HEK293 (cell line): Measurements from ENCODE around the gene KDM3B.

ENCODE experiments used
- ATF2 ChIP-seq: fragments of 450-650 bp; formaldehyde crosslinking; IDR thresholded peaks from 2 replicates; pipeline ENCODE4 v1.5.1; 2016; ENCODE audit warnings: missing biosample characterization, missing genetic modification characterization, low read depth
- GLIS1 ChIP-seq: fragments of 450-650 bp; formaldehyde crosslinking; IDR thresholded peaks from 2 replicates; pipeline ENCODE4 v1.5.1; 2016; ENCODE audit warnings: missing biosample characterization, missing genetic modification characterization
- PRDM1 ChIP-seq: fragments of 450-650 bp; formaldehyde crosslinking; IDR thresholded peaks from 2 replicates; pipeline ENCODE4; 2016; ENCODE audit warnings: missing biosample characterization, missing genetic modification characterization
- TSHZ1 ChIP-seq: fragments of 450-650 bp; formaldehyde crosslinking; IDR thresholded peaks from 2 replicates; pipeline ENCODE4 v1.5.1; 2016; ENCODE audit warnings: missing biosample characterization, missing genetic modification characterization, borderline replicate concordance
- ZBTB20 ChIP-seq: fragments of 450-650 bp; formaldehyde crosslinking; IDR thresholded peaks from 2 replicates; pipeline ENCODE4 v1.5.1; 2016; ENCODE audit warnings: missing biosample characterization, missing genetic modification characterization
- ZBTB48 ChIP-seq: fragments of 450-650 bp; formaldehyde crosslinking; IDR thresholded peaks from 2 replicates; pipeline ENCODE4 v1.5.1; 2016; ENCODE audit warnings: missing biosample characterization, missing genetic modification characterization
- ZBTB7A ChIP-seq: fragments of 450-650 bp; formaldehyde crosslinking; IDR thresholded peaks from 2 replicates; pipeline ENCODE4 v1.5.1; 2016; ENCODE audit warnings: low read depth, missing biosample characterization, missing genetic modification characterization
- ZEB2 ChIP-seq: fragments of 450-650 bp; formaldehyde crosslinking; IDR thresholded peaks from 2 replicates; pipeline ENCODE4 v1.5.1; 2016; ENCODE audit warnings: missing biosample characterization, missing genetic modification characterization
- ZNF10 ChIP-seq: fragments of 450-650 bp; formaldehyde crosslinking; IDR thresholded peaks from 2 replicates; pipeline ENCODE4 v1.5.1; 2017; ENCODE audit warnings: missing biosample characterization, missing genetic modification characterization
- ZNF174 ChIP-seq: fragments of 450-650 bp; formaldehyde crosslinking; IDR thresholded peaks from 2 replicates; pipeline ENCODE4 v1.5.0; 2017; ENCODE audit warnings: missing biosample characterization, mild to moderate bottlenecking, missing genetic modification characterization
- ZNF184 ChIP-seq: fragments of 450-650 bp; IDR thresholded peaks from 2 replicates; pipeline ENCODE4 v1.5.1; 2018; ENCODE audit warnings: missing biosample characterization, mild to moderate bottlenecking, missing genetic modification characterization
- ZNF266 ChIP-seq: fragments of 450-650 bp; formaldehyde crosslinking; IDR thresholded peaks from 2 replicates; pipeline ENCODE4 v1.5.1; 2016; ENCODE audit warnings: missing biosample characterization, missing genetic modification characterization, low read depth
- ZNF280D ChIP-seq: fragments of 450-650 bp; formaldehyde crosslinking; IDR thresholded peaks from 2 replicates; pipeline ENCODE4 v1.5.1; 2016; ENCODE audit warnings: missing biosample characterization, missing genetic modification characterization
- ZNF335 ChIP-seq: fragments of 450-650 bp; formaldehyde crosslinking; conservative IDR thresholded peaks from 2 replicates; pipeline ENCODE4 v1.5.1; 2016; ENCODE audit warnings: missing biosample characterization, missing genetic modification characterization
- ZNF366 ChIP-seq: fragments of 450-650 bp; formaldehyde crosslinking; conservative IDR thresholded peaks from 2 replicates; pipeline ENCODE4 v1.5.1; 2016; ENCODE audit warnings: missing biosample characterization, missing genetic modification characterization
- ZNF398 ChIP-seq: fragments of 450-650 bp; formaldehyde crosslinking; IDR thresholded peaks from 2 replicates; pipeline ENCODE4 v1.5.1; 2017; ENCODE audit warnings: missing biosample characterization, missing genetic modification characterization
- ZNF510 ChIP-seq: fragments of 450-650 bp; formaldehyde crosslinking; IDR thresholded peaks from 2 replicates; pipeline ENCODE4 v1.5.1; 2018; ENCODE audit warnings: mild to moderate bottlenecking, missing genetic modification characterization, missing biosample characterization; ENCODE audit not compliant: insufficient replicate concordance
- ZNF514 ChIP-seq: fragments of 450-650 bp; formaldehyde crosslinking; IDR thresholded peaks from 2 replicates; pipeline ENCODE4 v1.5.1; 2016; ENCODE audit warnings: missing biosample characterization, missing genetic modification characterization
- ZNF560 ChIP-seq: fragments of 450-650 bp; formaldehyde crosslinking; IDR thresholded peaks from 2 replicates; pipeline ENCODE4 v1.5.1; 2017; ENCODE audit warnings: missing biosample characterization, missing genetic modification characterization, borderline replicate concordance
- ZNF660 ChIP-seq: fragments of 450-650 bp; IDR thresholded peaks from 2 replicates; pipeline ENCODE4 v1.5.1; 2018; ENCODE audit warnings: missing biosample characterization, mild to moderate bottlenecking, missing genetic modification characterization
- ZNF664 ChIP-seq: fragments of 450-650 bp; formaldehyde crosslinking; IDR thresholded peaks from 2 replicates; pipeline ENCODE4 v1.5.1; 2016; ENCODE audit warnings: missing biosample characterization, missing genetic modification characterization
- ZNF670 ChIP-seq: fragments of 450-650 bp; formaldehyde crosslinking; IDR thresholded peaks from 2 replicates; pipeline ENCODE4 v1.5.1; 2016; ENCODE audit warnings: missing biosample characterization, missing genetic modification characterization, low read depth
- ZNF692 ChIP-seq: fragments of 450-650 bp; formaldehyde crosslinking; IDR thresholded peaks from 2 replicates; pipeline ENCODE4 v1.5.1; 2016; ENCODE audit warnings: missing biosample characterization, missing genetic modification characterization
- ZXDB ChIP-seq: fragments of 450-650 bp; formaldehyde crosslinking; IDR thresholded peaks from 2 replicates; pipeline ENCODE4 v1.5.1; 2016; ENCODE audit warnings: missing biosample characterization, missing genetic modification characterization

Gene KDM3B

GRCh38 chr5:138334867-138335447 is 17.5 kb upstream of the KDM3B start (continued):
- TF ChIP-seq ZNF280D (tag by site-specific recombination) (no peak), ZNF335 (peak; percentile 77), ZNF10 (tag by site-specific recombination) (0 out of 2 replicates have a peak, but pooled peaks have one; percentile 16), ZNF266 (tag by site-specific recombination) (no peak), ZNF184 (no peak), ZNF366 (tag by site-specific recombination) (peak; percentile 51), ZNF398 (tag by site-specific recombination) (no peak), ZNF670 (no peak), ZNF664 (tag by site-specific recombination) (no peak), ZEB2 (tag by site-specific recombination) (0 out of 2 replicates have a peak, but pooled peaks have one; percentile 16), PRDM1 (peak; percentile 38; the same call in 1 of the 2 replicates), ZNF692 (tag by site-specific recombination) (no peak), ZBTB48 (tag by site-specific recombination) (no peak), ZBTB20 (tag by site-specific recombination) (peak; percentile 58), ZNF660 (0 out of 2 replicates have a peak, but pooled peaks have one; percentile 36), ZBTB7A (tag by site-specific recombination) (no peak), ZNF510 (tag by site-specific recombination) (no peak), GLIS1 (tag by site-specific recombination) (no peak), ZNF514 (tag by site-specific recombination) (no peak), ZNF560 (no peak), TSHZ1 (no peak), ZXDB (tag by site-specific recombination) (no peak), ATF2 (tag by site-specific recombination) (no peak), ZNF174 (tag by site-specific recombination) (no peak)
